Measurements from ENCODE around the gene NAV1. TPM values are rescaled to one million over a fixed set of nuclear protein-coding genes. Genes with fewer than 3 reads are reported as not detected.

NAV1 gene
- polyA plus RNA-seq, 1 experiment: 21.6 TPM

DNA sequence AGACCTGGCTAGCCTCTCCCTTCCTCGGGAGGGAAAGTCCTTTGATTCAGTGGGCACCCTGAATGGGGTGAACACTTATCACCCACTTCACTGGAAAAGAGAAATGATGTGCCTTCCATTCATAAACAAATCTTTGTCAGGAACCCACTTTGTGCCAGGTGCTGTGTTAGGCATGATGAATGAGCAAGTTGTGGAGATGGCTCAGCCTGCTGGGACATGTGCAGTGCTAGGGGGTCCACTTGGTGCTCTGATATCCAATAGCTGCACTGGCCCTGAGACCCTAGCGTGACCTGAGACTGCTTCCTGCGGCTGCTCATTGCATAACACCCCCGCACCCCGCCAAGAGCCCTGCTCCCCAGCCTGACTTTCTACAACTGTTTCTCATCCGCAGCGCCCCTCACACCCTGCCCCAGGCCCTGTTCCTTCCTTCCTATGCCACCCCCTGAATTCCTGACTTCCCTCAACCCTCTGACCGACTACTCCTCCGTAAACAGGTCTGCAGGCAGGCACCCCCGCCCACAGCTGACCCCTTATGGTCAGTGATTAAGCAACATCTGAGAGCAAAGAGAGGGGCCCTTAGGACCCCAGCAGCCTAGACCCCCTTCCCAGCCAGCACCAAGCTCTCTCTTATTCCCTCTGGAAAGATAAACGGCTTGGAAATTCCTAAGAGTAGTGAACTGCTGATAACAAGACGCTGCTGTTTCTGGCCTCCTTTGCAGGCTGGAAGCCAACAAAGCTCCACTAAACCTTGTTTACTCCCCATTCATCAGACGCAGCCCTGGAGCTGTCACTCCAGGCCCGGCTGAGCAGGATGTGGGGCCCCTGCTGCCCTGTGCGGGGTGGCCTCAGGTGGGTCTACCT lies 44.9 kb upstream of the NAV1 start:
- ChIA-PET POLR2A (interaction anchor here (0.6 kb wide), 1 partner anchor 27 kb away, joined by 3 read pairs; no protein-coding TSS in a partner anchor), CTCF (interaction anchor here (1.0 to 27.3 kb wide), 5 partner anchors 9 to 59 kb away, joined by 3 to 650 read pairs (median 9); no protein-coding TSS in a partner anchor)
- TF ChIP-seq, protein P1, sequence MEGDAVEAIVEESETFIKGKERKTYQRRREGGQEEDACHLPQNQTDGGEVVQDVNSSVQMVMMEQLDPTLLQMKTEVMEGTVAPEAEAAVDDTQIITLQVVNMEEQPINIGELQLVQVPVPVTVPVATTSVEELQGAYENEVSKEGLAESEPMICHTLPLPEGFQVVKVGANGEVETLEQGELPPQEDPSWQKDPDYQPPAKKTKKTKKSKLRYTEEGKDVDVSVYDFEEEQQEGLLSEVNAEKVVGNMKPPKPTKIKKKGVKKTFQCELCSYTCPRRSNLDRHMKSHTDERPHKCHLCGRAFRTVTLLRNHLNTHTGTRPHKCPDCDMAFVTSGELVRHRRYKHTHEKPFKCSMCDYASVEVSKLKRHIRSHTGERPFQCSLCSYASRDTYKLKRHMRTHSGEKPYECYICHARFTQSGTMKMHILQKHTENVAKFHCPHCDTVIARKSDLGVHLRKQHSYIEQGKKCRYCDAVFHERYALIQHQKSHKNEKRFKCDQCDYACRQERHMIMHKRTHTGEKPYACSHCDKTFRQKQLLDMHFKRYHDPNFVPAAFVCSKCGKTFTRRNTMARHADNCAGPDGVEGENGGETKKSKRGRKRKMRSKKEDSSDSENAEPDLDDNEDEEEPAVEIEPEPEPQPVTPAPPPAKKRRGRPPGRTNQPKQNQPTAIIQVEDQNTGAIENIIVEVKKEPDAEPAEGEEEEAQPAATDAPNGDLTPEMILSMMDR (IDR thresholded peaks at IDR 0.05; ENCODE audit: insufficient read depth, low read depth, low read length): no peak
- H3K36me3 ChIP-seq (ENCODE audit: control insufficient read depth, insufficient read depth, low read length): peaks cover 19% of the 10 kb centered on the region
- H3K27me3 ChIP-seq (ENCODE audit: control insufficient read depth, insufficient read depth, low read length): no peaks in the 10 kb centered on the region
- DNase-seq (ENCODE audit: low read depth): no peak
- H3K4me3 ChIP-seq (ENCODE audit: low read depth, low read length): no peak overlapping the region

DNA sequence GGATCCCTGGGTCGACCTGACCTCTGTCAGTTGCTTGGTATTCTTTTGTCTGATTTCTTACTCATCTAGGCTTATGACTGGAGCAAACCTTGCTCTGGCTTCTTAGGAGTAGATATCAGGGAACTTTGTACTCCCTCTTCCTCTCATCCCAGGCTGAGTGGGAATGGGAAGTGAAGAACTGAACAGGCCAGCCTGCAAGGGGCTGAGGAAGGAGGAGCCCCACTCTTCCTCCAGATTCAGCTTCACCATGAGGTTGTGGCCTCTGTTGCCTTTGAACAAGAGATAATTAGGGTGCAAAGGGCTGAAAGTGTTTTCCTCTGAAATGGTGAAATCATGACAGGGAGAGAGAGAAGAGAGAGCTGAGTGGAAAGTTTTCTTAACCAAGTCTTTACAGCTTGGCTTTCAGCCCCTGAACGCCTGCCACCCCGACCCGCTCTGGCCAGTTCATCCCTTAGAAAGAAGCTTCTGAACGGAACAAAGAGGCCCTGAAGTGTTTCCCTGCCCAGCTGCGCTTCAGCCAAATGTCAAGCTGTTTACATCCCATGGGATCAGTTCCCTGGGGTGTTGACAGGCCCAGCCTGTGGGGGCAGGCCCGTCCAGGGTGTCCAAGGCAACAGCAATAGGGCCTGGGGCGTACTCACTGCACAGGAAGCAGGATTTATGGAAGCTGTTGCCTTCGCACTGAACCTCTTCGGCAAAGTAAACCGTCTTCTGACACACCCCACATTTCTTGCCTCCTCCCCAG lies 43.2 kb upstream of the NAV1 start:
- CTCF ChIA-PET: interaction anchor here (0.6 to 27.3 kb wide), 5 partner anchors 7 to 21 kb away, joined by 3 to 650 read pairs (median 9); no protein-coding TSS in a partner anchor
- Histone ChIP-seq H3K27me3 (ENCODE audit: control insufficient read depth, insufficient read depth, low read length) (no peaks in the 10 kb centered on the region), H3K4me3 (ENCODE audit: low read depth, low read length) (no peak overlapping the region), H3K36me3 (ENCODE audit: control insufficient read depth, insufficient read depth, low read length) (peaks cover 16% of the 10 kb centered on the region)
- TF ChIP-seq, protein P1 (IDR thresholded peaks at IDR 0.05; ENCODE audit: insufficient read depth, low read depth, low read length): no peak
- POLR2A ChIA-PET: interaction anchor here (0.8 kb wide), 1 partner anchor 27 kb away, joined by 3 read pairs; the partner anchor contains the start of gene PHLDA3
- DNase-seq (ENCODE audit: low read depth): no peak

DNA sequence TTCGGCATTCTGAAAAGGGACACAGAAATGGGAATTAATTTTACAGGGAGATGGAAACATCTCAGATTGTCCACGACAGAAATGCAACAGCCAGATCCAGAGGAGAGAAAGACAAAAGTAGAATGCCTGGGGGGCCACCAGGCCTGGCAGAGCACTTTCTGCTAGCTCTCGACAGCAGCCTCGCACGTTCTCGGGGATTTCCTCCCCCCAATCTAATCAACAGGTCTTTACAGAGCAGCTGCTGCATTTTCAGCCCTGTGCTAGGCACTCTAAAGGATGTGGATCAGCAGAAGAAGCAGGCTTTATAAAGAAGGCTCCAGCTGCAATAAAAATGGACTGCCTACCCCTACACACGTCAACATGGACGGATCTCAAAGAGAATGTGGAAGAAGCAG lies 42.6 kb upstream of the NAV1 start:
- POLR2A ChIA-PET: interaction anchor here (0.8 kb wide), 1 partner anchor 27 kb away, joined by 3 read pairs; the partner anchor contains the start of gene PHLDA3

DNA sequence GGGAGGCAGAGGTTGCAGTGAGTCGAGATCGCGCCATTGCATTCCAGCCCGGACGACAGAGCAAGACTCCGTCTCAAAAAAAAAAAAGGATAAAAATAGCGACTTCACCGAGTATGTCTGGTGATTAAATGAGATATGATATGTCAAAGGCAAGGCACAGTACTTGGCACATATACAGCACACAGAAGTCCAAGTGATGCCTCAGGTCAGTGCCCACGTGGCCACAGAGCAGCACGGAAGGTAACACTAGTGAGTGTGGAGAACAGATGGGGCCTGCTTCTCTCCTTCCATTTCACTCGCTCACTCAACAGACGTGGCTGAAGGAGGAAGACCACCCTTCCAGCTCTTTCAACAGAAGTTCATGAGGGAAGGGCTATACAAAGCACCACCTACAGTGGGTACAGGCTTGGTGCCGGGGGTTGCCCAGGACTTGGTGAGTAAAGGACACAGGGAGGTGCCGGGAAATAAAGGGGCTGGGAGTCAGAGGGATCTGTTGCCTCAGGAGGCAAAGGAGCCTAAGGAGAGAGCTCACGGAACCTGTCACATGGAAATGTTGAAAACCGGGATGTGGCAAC lies 40.9 kb upstream of the NAV1 start:
- POLR2A ChIA-PET: no interaction called here
- Histone ChIP-seq H3K36me3 (ENCODE audit: control insufficient read depth, insufficient read depth, low read length) (peaks cover 11% of the 10 kb centered on the region), H3K27me3 (ENCODE audit: control insufficient read depth, insufficient read depth, low read length) (no peaks in the 10 kb centered on the region), H3K4me3 (ENCODE audit: low read depth, low read length) (no peak overlapping the region)
- TF ChIP-seq, protein P1 (IDR thresholded peaks at IDR 0.05; ENCODE audit: insufficient read depth, low read depth, low read length): no peak
- CTCF ChIA-PET: interaction anchor here (1.7 to 27.3 kb wide), 3 partner anchors 13 to 15 kb away, joined by 6 to 650 read pairs (median 6); no protein-coding TSS in a partner anchor
- no peak for DNase-seq (ENCODE audit: low read depth)

More for the DNA sequence above, 42.6 kb upstream of the NAV1 start:
- TF ChIP-seq, protein P1 (IDR thresholded peaks at IDR 0.05; ENCODE audit: insufficient read depth, low read depth, low read length): no peak
- CTCF ChIA-PET: interaction anchor here (0.6 to 27.3 kb wide), 4 partner anchors 10 to 20 kb away, joined by 3 to 650 read pairs (median 24); no protein-coding TSS in a partner anchor
- DNase-seq (ENCODE audit: low read depth): no peak
- Histone ChIP-seq H3K36me3 (ENCODE audit: control insufficient read depth, insufficient read depth, low read length) (peaks cover 16% of the 10 kb centered on the region), H3K4me3 (ENCODE audit: low read depth, low read length) (no peak overlapping the region), H3K27me3 (ENCODE audit: control insufficient read depth, insufficient read depth, low read length) (no peaks in the 10 kb centered on the region)

All from BJ (cell line).